Fibroblast of lung (primary cell): ENCODE results near the gene ACP4. TPM values are rescaled to one million over a fixed set of nuclear protein-coding genes. Genes with fewer than 3 reads are reported as not detected.
"Not testable (repeated sequence)": the region's sequence is repeated elsewhere in the genome, so short reads cannot be mapped to it uniquely, and the experiment has no call there.

Experiments used
- DNase-seq, 2 donors: peaks; one replicate each; pipeline versions ENCODE4 v3.0.0 to v3.0.0-alpha.2; 2010; ENCODE audit warnings: low read depth in 2 of 2
- H2AFZ ChIP-seq: 2 replicates; pipeline ENCODE4 v1.5.1; 2012; ENCODE audit warnings: low read length, control low read depth, inconsistent platforms
- H3K27ac ChIP-seq: 2 replicates; pipeline ENCODE4 v1.5.1; 2011; ENCODE audit warnings: low read length, control low read depth; ENCODE audit not compliant: insufficient read depth
- H3K27me3 ChIP-seq: 2 replicates; pipeline ENCODE4 v1.5.1; 2011; ENCODE audit warnings: mild to moderate bottlenecking, low read length; ENCODE audit not compliant: control insufficient read depth, insufficient read depth
- H3K36me3 ChIP-seq: 2 replicates; pipeline ENCODE4 v1.5.1; 2011; ENCODE audit warnings: low read length; ENCODE audit not compliant: control insufficient read depth, insufficient read depth
- H3K4me1 ChIP-seq: 2 replicates; pipeline ENCODE4 v1.5.1; 2011; ENCODE audit warnings: low read length; ENCODE audit not compliant: control insufficient read depth, insufficient read depth; ENCODE audit errors: extremely low read depth
- H3K4me2 ChIP-seq: 2 replicates; pipeline ENCODE4 v1.5.1; 2011; ENCODE audit warnings: low read length, control low read depth; ENCODE audit not compliant: insufficient read depth; ENCODE audit errors: extremely low read depth
- H3K4me3 ChIP-seq, 4 experiments: fragments of 200-600 bp in 1 of 4; sonication (generic) in 1 of 4; replicated peaks in 1 of 4; 2 replicates each; pipeline ENCODE4 v1.5.1; 2011 to 2016; ENCODE audit warnings: low read length in 4 of 4, low read depth in 3 of 4, mild to moderate bottlenecking in 3 of 4, control low read depth in 2 of 4, inconsistent platforms in 1 of 4, mixed read lengths in 1 of 4; ENCODE audit not compliant: insufficient read depth in 1 of 4; ENCODE audit errors: control extremely low read depth in 1 of 4
- H3K79me2 ChIP-seq: 2 replicates; pipeline ENCODE4 v1.5.1; 2012; ENCODE audit warnings: mild to moderate bottlenecking, low read length, inconsistent platforms; ENCODE audit not compliant: control insufficient read depth, insufficient read depth
- H3K9ac ChIP-seq: 2 replicates; pipeline ENCODE4 v1.5.1; 2011; ENCODE audit warnings: mild to moderate bottlenecking, low read length, control low read depth; ENCODE audit not compliant: insufficient read depth
- H3K9me3 ChIP-seq: 2 replicates; pipeline ENCODE4 v1.5.1; 2012; ENCODE audit warnings: low read depth, low read length; ENCODE audit not compliant: control insufficient read depth, insufficient read depth
- H4K20me1 ChIP-seq: 2 replicates; pipeline ENCODE4 v1.5.1; 2011; ENCODE audit warnings: low read length; ENCODE audit not compliant: control insufficient read depth, insufficient read depth; ENCODE audit errors: extremely low read depth
- EZH2 ChIP-seq: IDR thresholded peaks from 2 replicates; pipeline ENCODE4 v1.5.1; 2012; ENCODE audit warnings: low read length, control low read depth, mild to moderate bottlenecking; ENCODE audit errors: missing control alignments
- polyA plus RNA-seq, 2 donors: library from polyadenylated mRNA; depleted of rRNA in 1 of 2; stranded (reverse) in 1 of 2; unstranded in 1 of 2; fragments of >200 nt; gene quantifications; 2 replicates each; pipeline ENCODE4 v1.2.1, GENCODE V29; 2011 to 2012; ENCODE audit warnings: missing spikeins in 1 of 2
- total RNA-seq: library from RNA; depleted of rRNA; stranded (reverse); fragments of >200 nt; gene quantifications from 2 replicates; pipeline ENCODE4 v1.2.1, GENCODE V29; 2014
- TF ChIP-seq, protein P1 (sequence below), 2 donors: IDR thresholded peaks in 1 of 2; conservative IDR thresholded peaks in 1 of 2; 1 replicate in 1 of 2; 2 replicates in 1 of 2; pipeline ENCODE4 v1.5.1; 2011 to 2012; ENCODE audit warnings: low read length in 2 of 2, control low read depth in 1 of 2, inconsistent platforms in 1 of 2, low read depth in 1 of 2, mild to moderate bottlenecking in 1 of 2

Gene ACP4
- total and polyA plus RNA-seq, 2 donors (not counting 1 experiment from before 2014, with no cell fraction given): not detected

DNA sequence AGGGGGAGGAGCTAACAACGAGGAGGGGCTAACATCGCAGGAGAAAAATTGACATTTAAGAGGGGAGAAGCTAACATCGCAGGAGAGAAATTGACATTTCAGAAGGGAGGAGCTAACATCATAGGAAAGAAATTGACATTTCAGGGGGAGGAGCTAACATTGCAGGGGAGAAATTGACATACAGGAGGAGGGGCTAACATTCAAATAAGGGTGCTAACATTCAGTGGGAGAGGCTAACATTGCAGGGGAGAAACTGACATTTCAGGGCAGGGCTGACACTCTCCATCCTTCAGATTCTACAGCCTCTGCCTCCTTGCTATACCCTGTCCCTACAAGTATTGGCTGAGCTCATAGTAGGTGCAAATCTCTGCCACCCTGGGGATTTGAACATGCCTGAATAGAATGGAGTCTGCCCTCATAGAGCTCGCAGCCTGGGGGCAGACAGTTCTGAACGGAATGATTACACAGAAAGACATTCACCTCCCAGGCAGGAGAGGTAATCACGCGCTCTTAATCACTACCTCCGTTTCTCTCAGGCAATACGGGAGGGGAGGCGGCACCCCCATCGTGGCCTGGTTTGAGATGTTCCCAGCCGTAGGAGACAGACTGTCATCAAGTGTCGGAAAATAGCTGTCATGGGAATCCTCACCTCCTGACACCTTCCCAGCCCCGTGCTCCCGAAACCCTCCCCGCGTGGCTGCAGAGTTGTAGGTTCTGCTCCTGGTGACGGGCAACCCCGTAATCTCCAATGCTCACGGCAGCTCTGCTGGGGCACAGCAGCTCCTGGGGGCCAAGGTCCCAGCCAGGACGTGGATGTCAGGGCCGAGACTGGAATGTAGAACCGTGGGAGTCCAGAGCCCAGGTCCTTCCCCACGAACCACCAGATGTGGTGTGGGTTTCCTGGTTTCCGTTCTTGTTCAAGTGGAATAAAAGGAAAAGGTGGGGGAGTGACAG lies 10.4 kb upstream of the ACP4 start:
- Histone ChIP-seq H3K79me2 (no peaks in the 10 kb centered on the region), H3K9ac (no peak overlapping the region), H3K9me3 (no peaks in the 10 kb centered on the region), H3K27ac (no peak overlapping the region), H4K20me1 (no peaks in the 10 kb centered on the region), H3K4me2 (no peak overlapping the region), H3K27me3 (peaks cover 14% of the 10 kb centered on the region), H3K4me1 (no peaks in the 10 kb centered on the region), H2AFZ (no peak overlapping the region), H3K36me3 (no peaks in the 10 kb centered on the region), H3K4me3 (no peak overlapping the region)
- no peak for DNase-seq
- no peak for TF ChIP-seq EZH2
- TF ChIP-seq, protein P1, sequence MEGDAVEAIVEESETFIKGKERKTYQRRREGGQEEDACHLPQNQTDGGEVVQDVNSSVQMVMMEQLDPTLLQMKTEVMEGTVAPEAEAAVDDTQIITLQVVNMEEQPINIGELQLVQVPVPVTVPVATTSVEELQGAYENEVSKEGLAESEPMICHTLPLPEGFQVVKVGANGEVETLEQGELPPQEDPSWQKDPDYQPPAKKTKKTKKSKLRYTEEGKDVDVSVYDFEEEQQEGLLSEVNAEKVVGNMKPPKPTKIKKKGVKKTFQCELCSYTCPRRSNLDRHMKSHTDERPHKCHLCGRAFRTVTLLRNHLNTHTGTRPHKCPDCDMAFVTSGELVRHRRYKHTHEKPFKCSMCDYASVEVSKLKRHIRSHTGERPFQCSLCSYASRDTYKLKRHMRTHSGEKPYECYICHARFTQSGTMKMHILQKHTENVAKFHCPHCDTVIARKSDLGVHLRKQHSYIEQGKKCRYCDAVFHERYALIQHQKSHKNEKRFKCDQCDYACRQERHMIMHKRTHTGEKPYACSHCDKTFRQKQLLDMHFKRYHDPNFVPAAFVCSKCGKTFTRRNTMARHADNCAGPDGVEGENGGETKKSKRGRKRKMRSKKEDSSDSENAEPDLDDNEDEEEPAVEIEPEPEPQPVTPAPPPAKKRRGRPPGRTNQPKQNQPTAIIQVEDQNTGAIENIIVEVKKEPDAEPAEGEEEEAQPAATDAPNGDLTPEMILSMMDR (conservative IDR thresholded peaks at IDR 0.05 in 1 of 2, IDR thresholded peaks at IDR 0.05 in 1 of 2; ENCODE audit: low read depth in 1 of 2, low read length in 2 of 2): no peak

DNA sequence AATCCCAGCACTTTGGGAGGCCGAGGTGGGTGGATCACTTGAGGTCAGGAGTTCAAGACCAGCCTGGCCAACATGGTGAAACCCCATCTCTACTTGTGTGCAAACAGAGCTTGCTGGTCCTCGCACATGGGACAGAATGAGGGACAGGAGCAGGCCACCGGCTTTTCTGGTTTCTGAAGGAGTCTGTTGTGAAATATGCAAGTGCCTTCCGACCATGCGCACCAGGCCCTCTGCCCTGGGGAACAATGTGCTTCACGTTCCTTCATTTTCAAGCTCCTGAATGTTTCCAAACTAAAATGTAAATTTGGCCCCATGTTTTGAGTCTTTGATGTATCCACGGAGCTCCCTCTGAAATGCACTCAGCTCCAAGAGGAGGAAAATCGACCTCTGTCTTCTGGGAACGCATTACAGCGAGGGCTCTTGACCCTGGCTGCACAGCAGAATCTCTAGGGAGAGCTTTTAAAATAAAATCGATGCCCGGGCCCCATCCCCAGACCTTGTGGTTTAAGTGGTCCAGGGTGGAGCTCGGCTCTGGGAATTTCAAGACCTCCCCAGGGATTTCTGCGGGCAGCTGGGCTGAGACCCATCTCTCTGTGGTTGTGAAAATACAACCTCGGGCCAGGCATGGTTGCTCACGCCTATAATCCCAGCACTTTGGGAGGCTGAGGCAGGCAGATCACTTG lies 9.3 kb upstream of the ACP4 start:
- Histone ChIP-seq H4K20me1 (no peaks in the 10 kb centered on the region), H3K4me3 (no peak overlapping the region), H3K9me3 (no peaks in the 10 kb centered on the region), H3K27ac (no peak overlapping the region), H3K27me3 (peaks cover 14% of the 10 kb centered on the region), H3K79me2 (no peaks in the 10 kb centered on the region), H3K36me3 (no peaks in the 10 kb centered on the region), H2AFZ (no peak overlapping the region), H3K4me1 (no peaks in the 10 kb centered on the region), H3K9ac (no peak overlapping the region), H3K4me2 (no peak overlapping the region)
- no peak for TF ChIP-seq EZH2
- TF ChIP-seq, protein P1 (conservative IDR thresholded peaks at IDR 0.05 in 1 of 2, IDR thresholded peaks at IDR 0.05 in 1 of 2; ENCODE audit: low read depth in 1 of 2, low read length in 2 of 2): no peak
- DNase-seq: no peak

DNA sequence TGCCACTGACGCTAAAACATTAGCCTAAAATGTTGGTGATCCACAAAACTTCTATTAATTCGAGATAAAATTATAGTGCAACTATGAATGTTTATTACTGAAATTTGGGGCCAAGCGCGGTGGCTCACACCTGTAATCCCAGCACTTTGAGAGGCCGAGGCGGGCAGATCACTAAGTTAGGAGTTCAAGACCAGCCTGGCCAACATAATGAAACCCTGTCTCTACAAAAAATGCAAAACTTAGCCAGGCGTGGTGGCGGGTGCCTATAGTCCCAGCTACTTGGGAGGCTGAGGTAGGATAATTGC lies 6.4 kb upstream of the ACP4 start:
- not testable (repeated sequence) for H3K36me3 ChIP-seq, H3K79me2 ChIP-seq, H4K20me1 ChIP-seq, H3K4me1 ChIP-seq, H3K27me3 ChIP-seq, H3K9me3 ChIP-seq, H3K4me3 ChIP-seq, H3K27ac ChIP-seq, H2AFZ ChIP-seq, DNase-seq, H3K4me2 ChIP-seq, H3K9ac ChIP-seq
